Gastroesophageal sphincter (tissue), 4 donors: ENCODE measurements around the gene FLOT2. TPM values are rescaled to one million over a fixed set of nuclear protein-coding genes. Genes with fewer than 3 reads are reported as not detected.
"Not testable (repeated sequence)": the region's sequence is repeated elsewhere in the genome, so short reads cannot be mapped to it uniquely, and the experiment has no call there.

Experiments used
- ATAC-seq: fragments of 150-250 bp; one replicate; pipeline ENCODE4 v1.9.1; 2016; ENCODE audit warnings: mild to moderate bottlenecking, moderate library complexity
- H3K27ac ChIP-seq, 4 donors: fragments of 200-600 bp; sonication (generic) in 3 of 4; 1 replicate in 3 of 4; 2 replicates in 1 of 4; pipeline ENCODE4 v1.5.1; 2016 to 2019
- H3K27me3 ChIP-seq: fragments of 200-600 bp; sonication (generic); one replicate; pipeline ENCODE4 v1.5.1; 2019
- H3K36me3 ChIP-seq, 2 donors: fragments of 200-600 bp; sonication (generic); one replicate each; pipeline ENCODE4 v1.5.1; 2019; ENCODE audit warnings: control low read depth in 1 of 2
- H3K4me1 ChIP-seq, 3 donors: fragments of 200-600 bp; sonication (generic); 1 replicate in 2 of 3; 2 replicates in 1 of 3; pipeline ENCODE4 v1.5.1; 2016 to 2019; ENCODE audit warnings: control low read depth in 2 of 3
- H3K4me3 ChIP-seq, 2 donors: fragments of 200-600 bp; sonication (generic); one replicate each; pipeline ENCODE4 v1.5.1; 2019; ENCODE audit warnings: mild to moderate bottlenecking in 1 of 2, moderate library complexity in 1 of 2
- H3K9me3 ChIP-seq, 3 donors: fragments of 200-600 bp; sonication (generic); one replicate each; pipeline ENCODE4 v1.5.1; 2017 to 2019; ENCODE audit warnings: control low read depth in 2 of 3
- EP300 ChIP-seq: sonication (generic); formaldehyde crosslinking; IDR thresholded peaks from one replicate; pipeline ENCODE4 v1.6.1; 2017; ENCODE audit warnings: antibody characterized with exemption, mild to moderate bottlenecking
- POLR2A ChIP-seq, 2 donors: fragments of 450-650 bp; IDR thresholded peaks; one replicate each; pipeline ENCODE4 v1.6.1; 2017; ENCODE audit warnings: antibody characterized with exemption in 2 of 2, mild to moderate bottlenecking in 2 of 2, moderate library complexity in 1 of 2
- POLR2AphosphoS5 ChIP-seq: sonication (generic); formaldehyde crosslinking; IDR thresholded peaks from one replicate; pipeline ENCODE4 v1.6.1; 2017; ENCODE audit warnings: antibody characterized with exemption
- WGBS, 2 donors: methylation state at CpG; one replicate each; pipeline ENCODE4 v1.1.5; 2018; ENCODE audit warnings: low coverage in 1 of 2; 5-methylcytosine and 5-hydroxymethylcytosine counted together
- total RNA-seq, 4 donors: library from RNA; depleted of rRNA; stranded (reverse); fragments of >200 nt; gene quantifications; one replicate each; pipeline ENCODE4 v1.1.0, GENCODE V29; 2016
- TF ChIP-seq, protein P1 (sequence below), 4 experiments: fragments of 200-600 bp in 2 of 4; fragments of 450-650 bp in 2 of 4; sonication (generic) in 1 of 4; IDR thresholded peaks; one replicate each; pipeline ENCODE4 v1.5.1; 2017 to 2019; ENCODE audit warnings: antibody characterized with exemption in 4 of 4, mild to moderate bottlenecking in 2 of 4, moderate library complexity in 2 of 4

Gene FLOT2
- total RNA-seq, 4 donors from 2014 or later, result 71.6 to 107 (median 91.2) TPM

DNA sequence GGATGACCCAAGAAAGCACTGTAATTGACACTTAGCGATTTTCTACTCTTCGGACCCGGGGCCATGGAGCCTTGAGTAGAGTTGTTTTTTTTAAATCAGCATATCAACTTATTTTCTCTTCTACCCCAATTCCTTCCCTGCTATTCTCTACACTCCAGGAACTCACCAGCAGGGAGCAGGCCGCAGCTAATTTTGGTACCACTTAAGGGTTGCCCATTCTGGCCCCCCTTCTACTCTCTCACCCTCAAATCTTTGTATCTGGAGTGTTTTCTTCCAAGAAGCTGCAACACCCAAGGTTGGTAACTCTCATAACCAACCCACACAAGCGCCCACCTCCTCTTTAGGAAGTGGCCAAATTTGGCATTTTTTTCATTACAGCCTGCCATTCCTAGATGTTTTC lies 48.3 kb downstream of the FLOT2 start:
- peaks cover 0 to 3% (median 0%) of the 10 kb centered on the region in 3 donors for H3K4me1 ChIP-seq
- no peak for ATAC-seq
- WGBS, 2 donors, result 59 to 77% methylated on average over 4 to 5 of the region's 5 CpGs
- H3K4me3 ChIP-seq, result no peak overlapping the region
- no peak for TF ChIP-seq POLR2A (IDR thresholded peaks at IDR 0.05)
- TF ChIP-seq, protein P1, sequence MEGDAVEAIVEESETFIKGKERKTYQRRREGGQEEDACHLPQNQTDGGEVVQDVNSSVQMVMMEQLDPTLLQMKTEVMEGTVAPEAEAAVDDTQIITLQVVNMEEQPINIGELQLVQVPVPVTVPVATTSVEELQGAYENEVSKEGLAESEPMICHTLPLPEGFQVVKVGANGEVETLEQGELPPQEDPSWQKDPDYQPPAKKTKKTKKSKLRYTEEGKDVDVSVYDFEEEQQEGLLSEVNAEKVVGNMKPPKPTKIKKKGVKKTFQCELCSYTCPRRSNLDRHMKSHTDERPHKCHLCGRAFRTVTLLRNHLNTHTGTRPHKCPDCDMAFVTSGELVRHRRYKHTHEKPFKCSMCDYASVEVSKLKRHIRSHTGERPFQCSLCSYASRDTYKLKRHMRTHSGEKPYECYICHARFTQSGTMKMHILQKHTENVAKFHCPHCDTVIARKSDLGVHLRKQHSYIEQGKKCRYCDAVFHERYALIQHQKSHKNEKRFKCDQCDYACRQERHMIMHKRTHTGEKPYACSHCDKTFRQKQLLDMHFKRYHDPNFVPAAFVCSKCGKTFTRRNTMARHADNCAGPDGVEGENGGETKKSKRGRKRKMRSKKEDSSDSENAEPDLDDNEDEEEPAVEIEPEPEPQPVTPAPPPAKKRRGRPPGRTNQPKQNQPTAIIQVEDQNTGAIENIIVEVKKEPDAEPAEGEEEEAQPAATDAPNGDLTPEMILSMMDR (IDR thresholded peaks at IDR 0.05), result no peak
- no peak for TF ChIP-seq EP300
- TF ChIP-seq POLR2AphosphoS5, result no peak
- H3K27me3 ChIP-seq, result no peaks in the 10 kb centered on the region
- no peak overlapping the region for H3K27ac ChIP-seq
- no peaks in the 10 kb centered on the region for H3K36me3 ChIP-seq
- no peaks in the 10 kb centered on the region for H3K9me3 ChIP-seq

DNA sequence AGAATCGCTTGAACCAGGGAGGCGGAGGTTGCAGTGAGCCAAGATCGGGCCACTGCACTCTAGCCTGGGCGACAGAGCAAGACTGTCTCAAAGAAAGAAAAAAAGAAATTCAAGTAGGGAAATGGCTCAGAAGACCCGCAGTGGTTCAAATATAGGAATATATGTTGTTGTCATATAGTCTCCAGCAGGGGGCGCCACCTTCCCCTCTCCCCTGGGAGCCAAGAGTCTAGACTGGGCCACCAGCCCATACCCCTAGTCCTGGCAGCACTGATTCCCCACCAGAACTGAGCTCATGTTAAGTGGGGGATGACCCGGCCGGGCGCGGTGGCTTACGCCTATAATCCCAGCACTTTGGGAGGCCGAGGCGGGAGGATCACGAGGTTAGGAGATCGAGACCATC lies 48.9 kb downstream of the FLOT2 start:
- H3K4me1 ChIP-seq, ATAC-seq, H3K9me3 ChIP-seq, H3K27ac ChIP-seq, H3K36me3 ChIP-seq, H3K4me3 ChIP-seq, H3K27me3 ChIP-seq: not testable (repeated sequence)
- TF ChIP-seq, protein P1 (IDR thresholded peaks at IDR 0.05), result peak in 3 of 4 experiments; percentile 12 to 32 (median 13)
- 80% methylated on average over 2 of the region's 15 CpGs; no CpG with 5 or more reads in 1 of the 2 donors for WGBS, 2 donors

DNA sequence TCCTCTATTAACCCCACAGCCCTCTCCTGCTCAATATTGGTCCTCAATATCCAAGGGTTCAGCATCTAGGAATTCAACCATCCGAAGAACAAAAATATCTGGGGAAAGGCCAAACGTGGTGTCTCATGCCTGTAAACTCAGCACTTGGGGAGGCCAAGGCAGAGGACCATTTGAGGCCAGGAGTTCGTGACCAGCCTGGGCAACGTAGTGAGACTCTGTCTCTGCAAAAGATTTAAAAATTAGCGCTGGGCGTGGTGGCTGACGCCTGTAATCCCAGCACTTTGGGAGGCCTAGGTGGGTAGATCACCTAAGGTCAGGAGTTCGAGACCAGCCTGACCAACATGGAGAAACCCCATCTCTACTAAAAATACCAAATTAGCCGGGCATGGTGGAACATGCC lies 50.8 kb downstream of the FLOT2 start:
- H3K4me1 ChIP-seq, result peaks cover 0 to 12% (median 0%) of the 10 kb centered on the region in 3 donors
- WGBS, 2 donors, result 83 to 88% methylated on average over 1 to 5 of the region's 9 CpGs
- not testable (repeated sequence) for H3K4me3 ChIP-seq, H3K9me3 ChIP-seq, H3K27ac ChIP-seq, ATAC-seq, H3K36me3 ChIP-seq, H3K27me3 ChIP-seq

DNA sequence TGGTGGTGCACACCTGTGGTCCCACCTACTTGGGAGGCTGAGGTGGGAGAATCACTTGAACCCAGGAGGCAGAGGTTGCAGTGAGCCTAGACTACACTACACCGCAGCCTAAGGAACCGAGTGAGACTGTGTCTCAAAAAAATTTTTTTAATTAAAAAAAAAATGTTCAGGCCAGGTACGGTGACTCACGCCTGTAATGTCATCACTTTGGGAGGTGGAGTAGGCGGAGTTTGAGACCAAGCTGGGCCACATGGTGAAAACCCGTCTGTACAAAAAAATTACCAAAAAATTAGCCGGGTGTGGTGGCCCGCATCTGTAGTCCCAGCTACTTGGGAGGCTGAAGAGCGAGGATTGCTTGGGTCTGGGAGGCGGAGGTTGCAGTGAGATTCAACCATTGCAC lies 51.3 kb downstream of the FLOT2 start:
- 89 to 91% methylated on average over 5 to 6 of the region's 10 CpGs for WGBS, 2 donors
- Histone ChIP-seq H3K27me3 (no peaks in the 10 kb centered on the region), H3K4me3 (no peak overlapping the region), H3K9me3 (no peaks in the 10 kb centered on the region), H3K4me1 (peaks cover 0 to 17% (median 4%) of the 10 kb centered on the region in 3 donors), H3K36me3 (no peaks in the 10 kb centered on the region), H3K27ac (no peak overlapping the region)
- ATAC-seq, result no peak
- TF ChIP-seq POLR2A (IDR thresholded peaks at IDR 0.05) (no peak), EP300 (no peak), POLR2AphosphoS5 (no peak)
- TF ChIP-seq, protein P1 (IDR thresholded peaks at IDR 0.05), result no peak

DNA sequence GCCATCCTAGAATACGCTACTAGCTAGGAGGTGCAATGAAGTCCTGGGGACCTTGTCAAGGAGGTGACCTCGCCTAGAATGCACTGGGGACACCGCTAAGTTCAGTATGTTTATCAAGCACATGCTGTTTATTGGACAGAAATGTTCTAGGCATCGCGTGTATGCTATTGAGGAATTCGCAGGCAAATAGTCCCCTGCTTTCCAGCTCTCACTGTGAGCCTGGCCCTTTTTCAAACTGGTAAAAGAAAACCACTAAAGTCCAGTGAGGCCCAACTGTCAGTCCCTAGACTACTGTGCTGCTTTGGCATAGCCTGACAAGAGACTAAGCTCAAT lies 53.8 kb downstream of the FLOT2 start:
- no peaks in the 10 kb centered on the region for H3K9me3 ChIP-seq
- no peaks in the 10 kb centered on the region for H3K36me3 ChIP-seq
- no peak for ATAC-seq
- H3K27me3 ChIP-seq, result no peaks in the 10 kb centered on the region
- H3K4me3 ChIP-seq, result no peak overlapping the region
- WGBS, 2 donors, result 95 to 98% methylated on average over 5 to 6 of the region's 6 CpGs
- TF ChIP-seq POLR2A (IDR thresholded peaks at IDR 0.05), result no peak
- no peak for TF ChIP-seq POLR2AphosphoS5
- no peak for TF ChIP-seq EP300
- TF ChIP-seq, protein P1 (IDR thresholded peaks at IDR 0.05), result no peak
- H3K4me1 ChIP-seq, result peaks cover 0 to 35% (median 4%) of the 10 kb centered on the region in 3 donors
- no peak overlapping the region for H3K27ac ChIP-seq
